Measurements from ENCODE around the gene LMF1.

Gene LMF1

GRCh38 chr16:931171-931570 is 39.6 kb downstream of the LMF1 start:
- no peak for DNase-seq (ENCODE audit: low spot score)
- FAIRE-seq, result no peak

- FAIRE-seq, result no peak
- no peak for DNase-seq (ENCODE audit: low spot score)
Measured at GRCh38 chr16:930511-930910, 40.3 kb downstream of the LMF1 start.

- no peak for DNase-seq (ENCODE audit: low spot score)
- no peak for FAIRE-seq
Measured at GRCh38 chr16:930076-930475, 40.7 kb downstream of the LMF1 start.

GRCh38 chr16:929227-930073 is 41.3 kb downstream of the LMF1 start:
- FAIRE-seq, result no peak

GRCh38 chr16:928526-928925 is 42.3 kb downstream of the LMF1 start:
- DNase-seq (ENCODE audit: low spot score), result no peak
- no peak for FAIRE-seq

More at GRCh38 chr16:929227-930073, 41.3 kb downstream of the LMF1 start:
- DNase-seq (ENCODE audit: low spot score), result no peak

- DNase-seq (ENCODE audit: low spot score), result no peak
- no peak for FAIRE-seq
Measured at GRCh38 chr16:927931-928330, 42.9 kb downstream of the LMF1 start.

- DNase-seq (ENCODE audit: low spot score) (no peak), FAIRE-seq (no peak)
Measured at GRCh38 chr16:927406-927805, 43.4 kb downstream of the LMF1 start.

- no peak for DNase-seq (ENCODE audit: low spot score)
- no peak for FAIRE-seq
Measured at GRCh38 chr16:926715-927114, 44.1 kb downstream of the LMF1 start.

- no peak for DNase-seq (ENCODE audit: low spot score)
- no peak for FAIRE-seq
Measured at GRCh38 chr16:924806-925205, 46.0 kb downstream of the LMF1 start.

- DNase-seq (ENCODE audit: low spot score) (no peak), FAIRE-seq (no peak)
Measured at GRCh38 chr16:924063-924462, 46.7 kb downstream of the LMF1 start.

GRCh38 chr16:923184-923583 is 47.6 kb downstream of the LMF1 start:
- FAIRE-seq, result no peak

GRCh38 chr16:922051-922450 is 48.7 kb downstream of the LMF1 start:
- DNase-seq (ENCODE audit: low spot score), result no peak
- no peak for FAIRE-seq

More at GRCh38 chr16:923184-923583, 47.6 kb downstream of the LMF1 start:
- no peak for DNase-seq (ENCODE audit: low spot score)

GRCh38 chr16:921321-921905 is 49.4 kb downstream of the LMF1 start:
- FAIRE-seq (no peak), DNase-seq (ENCODE audit: low spot score) (no peak)

GRCh38 chr16:920717-921116 is 50.1 kb downstream of the LMF1 start:
- FAIRE-seq, result no peak
- no peak for DNase-seq (ENCODE audit: low spot score)

GRCh38 chr16:920051-920681 is 50.6 kb downstream of the LMF1 start:
- DNase-seq (ENCODE audit: low spot score) (no peak), FAIRE-seq (no peak)

- DNase-seq (ENCODE audit: low spot score) (no peak), FAIRE-seq (no peak)
Measured at GRCh38 chr16:919658-920050, 51.1 kb downstream of the LMF1 start.

- no peak for FAIRE-seq
Measured at GRCh38 chr16:918741-919657, 51.8 kb downstream of the LMF1 start.

GRCh38 chr16:918068-918467 is 52.7 kb downstream of the LMF1 start:
- DNase-seq (ENCODE audit: low spot score), result no peak
- FAIRE-seq, result no peak

More at GRCh38 chr16:918741-919657, 51.8 kb downstream of the LMF1 start:
- no peak for DNase-seq (ENCODE audit: low spot score)

- FAIRE-seq, result no peak
- DNase-seq (ENCODE audit: low spot score), result no peak
Measured at GRCh38 chr16:917591-918061, 53.2 kb downstream of the LMF1 start.

GRCh38 chr16:916035-916799 is 54.6 kb downstream of the LMF1 start:
- no peak for FAIRE-seq
- no peak for DNase-seq (ENCODE audit: low spot score)

GRCh38 chr16:915546-915945 is 55.2 kb downstream of the LMF1 start:
- no peak for FAIRE-seq
- DNase-seq (ENCODE audit: low spot score), result no peak
